Naive B cell (primary cell): ENCODE data around the gene C1orf53. TPM values are rescaled to one million over a fixed set of nuclear protein-coding genes. Genes with fewer than 3 reads are reported as not detected.

ENCODE experiments used
- ATAC-seq, 2 donors: fragments of 150-1000 bp; cut with Tn5 transposase; 2 replicates each; pipeline ENCODE4 v1.10.0; 2021; ENCODE audit warnings: low read depth in 2 of 2, mild to moderate bottlenecking in 2 of 2, moderate library complexity in 2 of 2
- DNase-seq: peaks from one replicate; pipeline ENCODE4 v3.0.0; 2022
- H3K27ac Mint-ChIP-seq, 6 donors: one replicate each; pipeline ENCODE4 v1.8.0; 2020 to 2022; ENCODE audit warnings: mild to moderate bottlenecking in 6 of 6, mixed read lengths in 6 of 6, moderate library complexity in 5 of 6, inconsistent platforms in 2 of 6
- H3K27me3 Mint-ChIP-seq, 3 donors: one replicate each; pipeline ENCODE4 v1.8.0; 2021 to 2022; ENCODE audit warnings: mixed read lengths in 3 of 3, mild to moderate bottlenecking in 1 of 3
- H3K36me3 Mint-ChIP-seq, 2 donors: one replicate each; pipeline ENCODE4 v1.8.0; 2020 to 2022; ENCODE audit warnings: mixed read lengths in 2 of 2, inconsistent platforms in 1 of 2, mild to moderate bottlenecking in 1 of 2
- H3K4me1 Mint-ChIP-seq, 3 donors: one replicate each; pipeline ENCODE4 v1.8.0; 2020 to 2022; ENCODE audit warnings: mixed read lengths in 3 of 3, inconsistent platforms in 1 of 3, mild to moderate bottlenecking in 1 of 3, moderate library complexity in 1 of 3
- H3K4me3 Mint-ChIP-seq, 8 donors: one replicate each; pipeline ENCODE4 v1.8.0; 2020 to 2022; ENCODE audit warnings: mild to moderate bottlenecking in 8 of 8, mixed read lengths in 8 of 8, moderate library complexity in 8 of 8, inconsistent platforms in 2 of 8
- H3K9me3 Mint-ChIP-seq, 7 donors: one replicate each; pipeline ENCODE4 v1.8.0; 2020 to 2022; ENCODE audit warnings: mixed read lengths in 7 of 7, mild to moderate bottlenecking in 5 of 7, inconsistent platforms in 2 of 7, moderate library complexity in 1 of 7
- polyA plus RNA-seq, 6 donors: library from polyadenylated mRNA; unstranded; fragments of 300-500 nt; fragmentation: Illumina TruSeq; gene quantifications; one replicate each; pipeline ENCODE4 v1.2.3, GENCODE V29; 2021; ENCODE audit warnings: low read depth in 6 of 6

The C1orf53 gene
- polyA plus RNA-seq, 6 donors from 2014 or later = not detected

GRCh38 chr1:197911111-197911856 lies 8.9 kb downstream of the C1orf53 start:
- peak overlapping the region; percentile 6 to 93 (median 86) for H3K4me3 Mint-ChIP-seq
- peaks cover 0 to 6% (median 2%) of the 10 kb centered on the region in 7 donors for H3K9me3 Mint-ChIP-seq
- no peak for DNase-seq
- H3K36me3 Mint-ChIP-seq = peaks cover 0 to 3% of the 10 kb centered on the region in 2 donors
- peaks cover 90 to 95% (median 93%) of the 10 kb centered on the region in 3 donors for H3K27me3 Mint-ChIP-seq
- ATAC-seq = peak in 1 of 2 donors; percentile 13
- H3K4me1 Mint-ChIP-seq = peaks cover 51 to 68% (median 65%) of the 10 kb centered on the region in 3 donors
- H3K27ac Mint-ChIP-seq = peak overlapping the region in 4 of 6 donors; percentile 1 to 99 (median 54)

- peak overlapping the region in 4 of 6 donors; percentile 1 to 99 (median 54) for H3K27ac Mint-ChIP-seq
- H3K4me3 Mint-ChIP-seq = peak overlapping the region; percentile 63 to 93 (median 86)
- DNase-seq (no peak), ATAC-seq (peak in 1 of 2 donors; percentile 16)
- H3K27me3 Mint-ChIP-seq = peaks cover 95 to 99% (median 98%) of the 10 kb centered on the region in 3 donors
- H3K9me3 Mint-ChIP-seq = peaks cover 0 to 6% (median 2%) of the 10 kb centered on the region in 7 donors
- H3K36me3 Mint-ChIP-seq = peaks cover 0 to 3% of the 10 kb centered on the region in 2 donors
- peaks cover 59 to 76% (median 73%) of the 10 kb centered on the region in 3 donors for H3K4me1 Mint-ChIP-seq
These were observed 9.6 kb downstream of the C1orf53 start for GRCh38 chr1:197911857-197912696.

GRCh38 chr1:197912739-197913494 lies 10.5 kb downstream of the C1orf53 start:
- ATAC-seq (no peak), DNase-seq (no peak)
- Mint-ChIP-seq H3K4me1 (peaks cover 68 to 84% (median 81%) of the 10 kb centered on the region in 3 donors), H3K9me3 (peaks cover 0 to 6% (median 2%) of the 10 kb centered on the region in 7 donors), H3K27me3 (peaks cover 95 to 100% (median 100%) of the 10 kb centered on the region in 3 donors), H3K36me3 (peaks cover 0 to 8% of the 10 kb centered on the region in 2 donors), H3K27ac (peak overlapping the region in 3 of 6 donors; percentile 33 to 64 (median 34)), H3K4me3 (peak overlapping the region; percentile 63 to 93 (median 86))

- ATAC-seq (no peak), DNase-seq (no peak)
- Mint-ChIP-seq H3K4me1 (peaks cover 68 to 89% (median 83%) of the 10 kb centered on the region in 3 donors), H3K9me3 (peaks cover 0 to 9% (median 2%) of the 10 kb centered on the region in 7 donors), H3K4me3 (peak overlapping the region in 7 of 8 donors; percentile 6 to 93 (median 84)), H3K36me3 (peaks cover 0 to 8% of the 10 kb centered on the region in 2 donors), H3K27ac (no peak overlapping the region), H3K27me3 (peaks cover 95 to 100% (median 100%) of the 10 kb centered on the region in 3 donors)
These were observed 11.3 kb downstream of the C1orf53 start for GRCh38 chr1:197913495-197914276.

GRCh38 chr1:197914510-197914909 lies 12.1 kb downstream of the C1orf53 start:
- ATAC-seq (no peak), DNase-seq (no peak)
- H3K4me3 Mint-ChIP-seq = peak overlapping the region in 3 of 8 donors; percentile 10 to 63 (median 18)
- H3K27ac Mint-ChIP-seq = no peak overlapping the region
- H3K36me3 Mint-ChIP-seq = peaks cover 0 to 4% of the 10 kb centered on the region in 2 donors
- peaks cover 94 to 100% (median 97%) of the 10 kb centered on the region in 3 donors for H3K27me3 Mint-ChIP-seq
- H3K4me1 Mint-ChIP-seq = peaks cover 64 to 89% (median 84%) of the 10 kb centered on the region in 3 donors
- H3K9me3 Mint-ChIP-seq = peaks cover 0 to 10% (median 2%) of the 10 kb centered on the region in 7 donors

GRCh38 chr1:197915260-197915861 lies 12.9 kb downstream of the C1orf53 start:
- peaks cover 0 to 8% (median 2%) of the 10 kb centered on the region in 7 donors for H3K9me3 Mint-ChIP-seq
- H3K27me3 Mint-ChIP-seq = peaks cover 94 to 100% (median 97%) of the 10 kb centered on the region in 3 donors
- peaks cover 70 to 90% (median 89%) of the 10 kb centered on the region in 3 donors for H3K4me1 Mint-ChIP-seq
- no peak for DNase-seq
- ATAC-seq = no peak
- H3K36me3 Mint-ChIP-seq = peaks cover 0 to 4% of the 10 kb centered on the region in 2 donors
- H3K4me3 Mint-ChIP-seq = peak overlapping the region; percentile 54 to 92 (median 85)
- no peak overlapping the region for H3K27ac Mint-ChIP-seq

- ATAC-seq (no peak), DNase-seq (no peak)
- peaks cover 0 to 4% of the 10 kb centered on the region in 2 donors for H3K36me3 Mint-ChIP-seq
- H3K4me3 Mint-ChIP-seq = peak overlapping the region; percentile 54 to 92 (median 85)
- H3K4me1 Mint-ChIP-seq = peaks cover 68 to 92% (median 91%) of the 10 kb centered on the region in 3 donors
- peaks cover 95 to 98% (median 97%) of the 10 kb centered on the region in 3 donors for H3K27me3 Mint-ChIP-seq
- peak overlapping the region in 2 of 6 donors; percentile 49 to 68 for H3K27ac Mint-ChIP-seq
- H3K9me3 Mint-ChIP-seq = peaks cover 0 to 7% (median 2%) of the 10 kb centered on the region in 7 donors
These were observed 13.6 kb downstream of the C1orf53 start for GRCh38 chr1:197915862-197916499.

GRCh38 chr1:197916500-197916983 lies 14.1 kb downstream of the C1orf53 start:
- H3K27ac Mint-ChIP-seq = peak overlapping the region in 4 of 6 donors; percentile 24 to 68 (median 44)
- ATAC-seq (no peak), DNase-seq (no peak)
- H3K4me1 Mint-ChIP-seq = peaks cover 67 to 92% (median 91%) of the 10 kb centered on the region in 3 donors
- H3K4me3 Mint-ChIP-seq = peak overlapping the region; percentile 47 to 92 (median 81)
- peaks cover 0 to 4% of the 10 kb centered on the region in 2 donors for H3K36me3 Mint-ChIP-seq
- peaks cover 97 to 99% (median 98%) of the 10 kb centered on the region in 3 donors for H3K27me3 Mint-ChIP-seq
- H3K9me3 Mint-ChIP-seq = peaks cover 0 to 7% (median 2%) of the 10 kb centered on the region in 7 donors

- Mint-ChIP-seq H3K4me1 (peaks cover 55 to 79% (median 77%) of the 10 kb centered on the region in 3 donors), H3K4me3 (peak overlapping the region; percentile 72 to 93 (median 88)), H3K27me3 (peaks cover 97 to 98% (median 97%) of the 10 kb centered on the region in 3 donors), H3K36me3 (peaks cover 0 to 4% of the 10 kb centered on the region in 2 donors), H3K9me3 (peaks cover 0 to 5% (median 2%) of the 10 kb centered on the region in 7 donors), H3K27ac (peak overlapping the region in 4 of 6 donors; percentile 40 to 94 (median 74))
- DNase-seq (no peak), ATAC-seq (peak; percentile 35 to 40)
These were observed 15.6 kb downstream of the C1orf53 start for GRCh38 chr1:197917805-197918651.

- Mint-ChIP-seq H3K36me3 (peaks cover 0 to 4% of the 10 kb centered on the region in 2 donors), H3K9me3 (peaks cover 0 to 5% (median under 1%) of the 10 kb centered on the region in 7 donors), H3K4me1 (peaks cover 54 to 72% (median 69%) of the 10 kb centered on the region in 3 donors), H3K4me3 (peak overlapping the region; percentile 67 to 93 (median 86)), H3K27me3 (peaks cover 90 to 95% (median 94%) of the 10 kb centered on the region in 3 donors), H3K27ac (peak overlapping the region in 3 of 6 donors; percentile 40 to 94 (median 80))
- DNase-seq (no peak), ATAC-seq (no peak)
These were observed 16.4 kb downstream of the C1orf53 start for GRCh38 chr1:197918807-197919345.
